ENCODE results near the gene ESRRB.

Gene ESRRB

DNA sequence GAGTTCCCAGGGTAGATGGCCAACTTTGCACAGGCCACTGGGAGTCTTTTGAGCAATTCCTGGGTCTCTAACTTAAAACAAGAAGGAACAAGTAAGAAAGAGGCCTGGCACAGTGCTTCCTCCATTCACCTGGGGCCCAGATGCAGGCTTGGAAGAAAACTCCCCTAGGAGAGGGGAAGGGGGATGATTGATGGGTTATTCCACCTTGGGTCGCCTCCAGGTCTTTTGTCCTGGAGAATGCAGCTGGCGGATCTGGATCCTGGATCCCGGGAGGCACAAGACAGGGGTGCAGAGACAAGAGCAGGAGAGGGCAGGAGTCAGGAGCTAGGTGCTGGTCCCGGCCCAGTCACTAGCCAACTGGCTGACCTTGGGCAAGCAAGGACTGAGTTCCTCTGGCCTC, 74.5 kb downstream of the ESRRB start:
- Histone ChIP-seq H3K14ac (ENCODE audit: low read length) (no peak overlapping the region), H2BK12ac (ENCODE audit: low read length) (no peak overlapping the region), H4K12ac (ENCODE audit: low read depth, low read length) (no peak overlapping the region), H3K27ac (ENCODE audit: low read depth, low read length) (no peak overlapping the region), H2BK5ac (ENCODE audit: low read depth, low read length, poor library complexity) (no peak overlapping the region), H3K4me3 (ENCODE audit: low read depth, low read length) (no peak overlapping the region), H3K18ac (ENCODE audit: low read length) (no peak overlapping the region), H3K9ac (ENCODE audit: low read length) (no peak overlapping the region), H3K36me3 (ENCODE audit: control insufficient read depth in 1 of 2, insufficient read depth in 2 of 2, low read length in 2 of 2) (no peaks in the 10 kb centered on the region), H4K91ac (ENCODE audit: low read depth, low read length) (no peak overlapping the region), H3K79me2 (ENCODE audit: control insufficient read depth, insufficient read depth, low read length, poor library complexity) (no peaks in the 10 kb centered on the region), H2BK120ac (ENCODE audit: insufficient read depth, low read length, poor library complexity) (no peak overlapping the region), H3K4me2 (ENCODE audit: low read length) (no peak overlapping the region), H3K9me3 (ENCODE audit: insufficient read depth, low read depth, low read length) (no peaks in the 10 kb centered on the region), H3K23ac (ENCODE audit: low read length) (no peak overlapping the region), H3K27me3 (ENCODE audit: insufficient read depth, low read length) (no peaks in the 10 kb centered on the region), H2AFZ (ENCODE audit: insufficient read depth, low read length, poor library complexity) (no peak overlapping the region), H3K4me1 (ENCODE audit: control insufficient read depth in 1 of 2, insufficient read depth in 2 of 2, low read length in 2 of 2) (no peaks in the 10 kb centered on the region), H3K4ac (ENCODE audit: low read depth, low read length) (no peak overlapping the region), H4K8ac (ENCODE audit: low read depth, low read length) (no peak overlapping the region), H2AK5ac (ENCODE audit: low read length) (no peak overlapping the region), H3K79me1 (ENCODE audit: low read length) (no peaks in the 10 kb centered on the region)
- DNase-seq: no peak
- WGBS (ENCODE audit: extremely low coverage, insufficient coverage, insufficient read length): no CpG with 5 or more reads among the region's 4 CpGs

- no peak overlapping the region for H3K27ac ChIP-seq (ENCODE audit: low read depth, low read length)
- no peaks in the 10 kb centered on the region for H3K4me1 ChIP-seq (ENCODE audit: control insufficient read depth in 1 of 2, insufficient read depth in 2 of 2, low read length in 2 of 2)
- no peak overlapping the region for H3K9ac ChIP-seq (ENCODE audit: low read length)
- H3K27me3 ChIP-seq (ENCODE audit: insufficient read depth, low read length): no peaks in the 10 kb centered on the region
- peak in 1 of 2 donors; percentile 53 for DNase-seq
- no peaks in the 10 kb centered on the region for H3K36me3 ChIP-seq (ENCODE audit: control insufficient read depth in 1 of 2, insufficient read depth in 2 of 2, low read length in 2 of 2)
- no peak overlapping the region for H3K4ac ChIP-seq (ENCODE audit: low read depth, low read length)
- H3K4me2 ChIP-seq (ENCODE audit: low read length): no peak overlapping the region
- no peaks in the 10 kb centered on the region for H3K79me1 ChIP-seq (ENCODE audit: low read length)
- no peaks in the 10 kb centered on the region for H3K9me3 ChIP-seq (ENCODE audit: insufficient read depth, low read depth, low read length)
- H3K79me2 ChIP-seq (ENCODE audit: control insufficient read depth, insufficient read depth, low read length, poor library complexity): no peaks in the 10 kb centered on the region
- H3K18ac ChIP-seq (ENCODE audit: low read length): no peak overlapping the region
- H2AFZ ChIP-seq (ENCODE audit: insufficient read depth, low read length, poor library complexity): no peak overlapping the region
- H2BK12ac ChIP-seq (ENCODE audit: low read length): no peak overlapping the region
- H3K14ac ChIP-seq (ENCODE audit: low read length): no peak overlapping the region
- no peak overlapping the region for H3K4me3 ChIP-seq (ENCODE audit: low read depth, low read length)
- H3K23ac ChIP-seq (ENCODE audit: low read length): no peak overlapping the region
- no peak overlapping the region for H2BK120ac ChIP-seq (ENCODE audit: insufficient read depth, low read length, poor library complexity)
- no peak overlapping the region for H2AK5ac ChIP-seq (ENCODE audit: low read length)
- no peak overlapping the region for H2BK5ac ChIP-seq (ENCODE audit: low read depth, low read length, poor library complexity)
- H4K8ac ChIP-seq (ENCODE audit: low read depth, low read length): no peak overlapping the region
- H4K91ac ChIP-seq (ENCODE audit: low read depth, low read length): no peak overlapping the region
- no peak overlapping the region for H4K12ac ChIP-seq (ENCODE audit: low read depth, low read length)
- no CpG with 5 or more reads among the region's 2 CpGs for WGBS (ENCODE audit: extremely low coverage, insufficient coverage, insufficient read length)
Observed at GRCh38 chr14:76456200-76456599, 80.3 kb downstream of the ESRRB start.

DNA sequence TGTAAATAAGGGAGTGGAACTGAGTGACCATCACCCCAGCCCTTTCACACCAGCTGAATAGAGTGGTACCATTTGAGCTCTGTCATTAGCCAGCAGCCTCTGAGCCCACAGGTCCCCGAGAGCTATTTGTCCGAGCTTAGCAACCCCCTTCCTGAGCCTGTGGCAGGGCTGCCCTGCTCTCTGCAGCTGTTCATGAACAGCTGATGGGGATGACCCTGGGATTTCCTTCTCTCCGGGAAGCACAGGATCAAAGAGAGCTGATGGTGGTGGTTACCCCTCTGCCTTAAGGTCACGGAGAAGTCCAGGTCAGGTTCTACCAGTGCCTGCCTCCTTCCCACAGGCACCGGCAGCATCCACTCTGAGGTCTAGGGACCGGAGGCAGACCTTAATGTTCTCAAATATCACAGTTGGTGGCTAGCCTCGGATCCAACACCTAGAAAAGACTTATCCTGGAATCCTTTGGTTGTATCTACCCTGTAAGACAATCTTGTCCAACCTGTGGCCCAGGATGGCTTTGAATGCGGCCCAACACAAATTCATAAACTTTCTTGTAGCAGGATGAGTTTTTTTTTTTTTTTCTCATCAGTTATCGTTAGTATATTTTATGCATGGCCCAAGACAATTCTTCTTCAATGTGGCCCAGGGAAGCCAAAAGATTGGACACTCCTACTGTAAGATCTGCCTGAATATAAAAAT, 81.1 kb downstream of the ESRRB start:
- no peak for DNase-seq
- no CpG with 5 or more reads among the region's 9 CpGs for WGBS (ENCODE audit: extremely low coverage, insufficient coverage, insufficient read length)
- Histone ChIP-seq H3K27ac (ENCODE audit: low read depth, low read length) (no peak overlapping the region), H3K79me1 (ENCODE audit: low read length) (no peaks in the 10 kb centered on the region), H3K36me3 (ENCODE audit: control insufficient read depth in 1 of 2, insufficient read depth in 2 of 2, low read length in 2 of 2) (no peaks in the 10 kb centered on the region), H3K23ac (ENCODE audit: low read length) (no peak overlapping the region), H4K91ac (ENCODE audit: low read depth, low read length) (no peak overlapping the region), H4K12ac (ENCODE audit: low read depth, low read length) (no peak overlapping the region), H2AFZ (ENCODE audit: insufficient read depth, low read length, poor library complexity) (no peak overlapping the region), H3K4me1 (ENCODE audit: control insufficient read depth in 1 of 2, insufficient read depth in 2 of 2, low read length in 2 of 2) (no peaks in the 10 kb centered on the region), H3K4me3 (ENCODE audit: low read depth, low read length) (no peak overlapping the region), H3K4ac (ENCODE audit: low read depth, low read length) (no peak overlapping the region), H3K9ac (ENCODE audit: low read length) (no peak overlapping the region), H3K18ac (ENCODE audit: low read length) (no peak overlapping the region), H3K27me3 (ENCODE audit: insufficient read depth, low read length) (no peaks in the 10 kb centered on the region), H2BK12ac (ENCODE audit: low read length) (no peak overlapping the region), H2BK5ac (ENCODE audit: low read depth, low read length, poor library complexity) (no peak overlapping the region), H4K8ac (ENCODE audit: low read depth, low read length) (no peak overlapping the region), H2AK5ac (ENCODE audit: low read length) (no peak overlapping the region), H3K14ac (ENCODE audit: low read length) (no peak overlapping the region), H3K9me3 (ENCODE audit: insufficient read depth, low read depth, low read length) (no peaks in the 10 kb centered on the region), H3K4me2 (ENCODE audit: low read length) (no peak overlapping the region), H2BK120ac (ENCODE audit: insufficient read depth, low read length, poor library complexity) (no peak overlapping the region), H3K79me2 (ENCODE audit: control insufficient read depth, insufficient read depth, low read length, poor library complexity) (no peaks in the 10 kb centered on the region)

GRCh38 chr14:76457841-76458240, 81.9 kb downstream of the ESRRB start:
- Histone ChIP-seq H4K91ac (ENCODE audit: low read depth, low read length) (no peak overlapping the region), H2BK12ac (ENCODE audit: low read length) (no peak overlapping the region), H4K8ac (ENCODE audit: low read depth, low read length) (no peak overlapping the region), H3K36me3 (ENCODE audit: control insufficient read depth in 1 of 2, insufficient read depth in 2 of 2, low read length in 2 of 2) (no peaks in the 10 kb centered on the region), H3K27me3 (ENCODE audit: insufficient read depth, low read length) (no peaks in the 10 kb centered on the region), H3K18ac (ENCODE audit: low read length) (no peak overlapping the region), H3K27ac (ENCODE audit: low read depth, low read length) (no peak overlapping the region), H3K79me2 (ENCODE audit: control insufficient read depth, insufficient read depth, low read length, poor library complexity) (no peaks in the 10 kb centered on the region), H2BK5ac (ENCODE audit: low read depth, low read length, poor library complexity) (no peak overlapping the region), H4K12ac (ENCODE audit: low read depth, low read length) (no peak overlapping the region), H3K14ac (ENCODE audit: low read length) (no peak overlapping the region), H3K4ac (ENCODE audit: low read depth, low read length) (no peak overlapping the region), H3K79me1 (ENCODE audit: low read length) (no peaks in the 10 kb centered on the region), H2AFZ (ENCODE audit: insufficient read depth, low read length, poor library complexity) (no peak overlapping the region), H3K4me2 (ENCODE audit: low read length) (no peak overlapping the region), H3K4me3 (ENCODE audit: low read depth, low read length) (no peak overlapping the region), H2AK5ac (ENCODE audit: low read length) (no peak overlapping the region), H2BK120ac (ENCODE audit: insufficient read depth, low read length, poor library complexity) (no peak overlapping the region), H3K23ac (ENCODE audit: low read length) (no peak overlapping the region), H3K9ac (ENCODE audit: low read length) (no peak overlapping the region), H3K4me1 (ENCODE audit: control insufficient read depth in 1 of 2, insufficient read depth in 2 of 2, low read length in 2 of 2) (no peaks in the 10 kb centered on the region), H3K9me3 (ENCODE audit: insufficient read depth, low read depth, low read length) (no peaks in the 10 kb centered on the region)
- WGBS (ENCODE audit: extremely low coverage, insufficient coverage, insufficient read length): no CpG with 5 or more reads among the region's 5 CpGs
- DNase-seq: no peak

Measured in trophoblast cell (in vitro differentiated cells and primary cell).